GM18951 (cell line): Measurements from ENCODE around the gene TMEM81.

Experiments
- POLR2A ChIP-seq: IDR thresholded peaks from 4 replicates; pipeline ENCODE4 v1.6.1; 2011; ENCODE audit warnings: mild to moderate bottlenecking; ENCODE audit not compliant: insufficient read length, insufficient read depth; ENCODE audit errors: extremely low read depth
- in situ Hi-C: fragments of 300-500 bp; cut with MboI; formaldehyde crosslinking; loops from one replicate; pipeline ENCODE4 v1.12.0; 2022; ENCODE audit warnings: low sequenced_read_pairs, mixed read lengths, inconsistent platforms; ENCODE audit not compliant: unreplicated experiment

The TMEM81 gene

DNA sequence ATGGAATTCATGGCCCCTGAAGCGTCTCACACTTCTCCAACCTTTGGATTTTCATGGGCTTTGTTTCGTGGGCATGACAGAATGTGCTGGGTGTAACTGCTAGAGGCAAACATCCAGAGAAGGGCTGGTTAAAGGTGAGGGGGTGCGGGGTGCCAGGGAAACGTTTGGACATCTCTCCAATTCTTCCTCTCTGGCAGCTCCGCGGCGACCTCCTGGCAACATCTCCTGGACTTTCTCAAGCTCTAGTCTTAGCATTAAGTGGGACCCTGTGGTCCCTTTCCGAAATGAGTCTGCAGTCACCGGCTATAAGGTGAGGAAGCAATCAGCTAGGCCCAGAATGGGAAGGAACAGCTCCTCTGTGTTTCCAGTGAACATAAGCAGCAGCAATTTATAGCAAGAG lies 12.0 kb downstream of the TMEM81 start:
- TF ChIP-seq POLR2A: no peak
- in situ Hi-C loops: no loop called here

- in situ Hi-C loops: no loop called here
- TF ChIP-seq POLR2A: no peak
Observed at GRCh38 chr1:205071801-205072200, 12.5 kb downstream of the TMEM81 start.

DNA sequence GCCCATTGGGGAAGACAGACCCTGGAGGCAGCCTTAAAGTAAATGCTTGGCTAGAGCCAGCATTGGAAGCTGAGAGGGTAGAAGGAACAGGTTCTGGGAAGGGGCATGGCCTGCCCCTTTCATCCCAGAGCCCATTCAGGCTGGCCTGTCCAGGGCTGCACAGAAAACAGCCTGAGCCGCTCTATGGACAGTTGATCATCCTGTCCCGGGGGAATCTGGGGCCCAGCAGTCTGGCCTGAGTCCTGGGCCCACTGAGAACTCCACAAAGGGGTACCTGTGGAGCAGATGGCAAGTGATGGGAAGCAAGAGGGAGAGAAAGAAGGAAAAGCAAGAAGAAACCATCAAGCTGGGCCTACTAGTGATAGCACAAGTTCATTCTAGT lies 13.2 kb downstream of the TMEM81 start:
- in situ Hi-C loops: no loop called here
- TF ChIP-seq POLR2A: no peak

GRCh38 chr1:205069371-205070125 lies 14.7 kb downstream of the TMEM81 start:
- no peak for TF ChIP-seq POLR2A
- in situ Hi-C loops: no loop called here

DNA sequence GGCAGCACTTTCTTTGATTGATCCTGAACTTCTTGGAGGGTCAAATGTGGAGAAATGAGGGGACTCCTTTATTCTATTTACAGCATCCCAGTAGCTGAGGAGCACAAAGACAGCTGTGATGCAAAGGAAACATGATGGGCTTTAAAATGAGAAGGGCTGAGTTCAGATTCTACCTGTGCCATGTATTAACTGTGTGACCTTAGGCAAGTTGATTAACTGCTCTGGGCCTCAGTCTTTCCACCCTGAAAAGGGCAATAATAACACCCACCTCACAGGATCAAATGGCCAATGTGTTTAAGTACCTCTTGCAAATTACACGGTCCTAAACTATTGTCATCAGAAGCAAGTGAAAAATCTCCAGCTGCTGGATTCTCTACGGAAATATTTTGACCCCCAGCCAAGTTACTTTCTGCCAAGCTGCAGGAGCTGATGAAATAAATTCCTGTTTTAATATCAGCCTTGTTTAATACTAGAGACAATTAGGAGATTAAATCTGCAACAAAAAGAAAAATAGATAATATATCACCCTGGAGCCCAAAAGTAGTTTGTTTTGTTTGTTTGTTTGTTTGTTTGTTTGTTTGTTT lies 15.7 kb downstream of the TMEM81 start:
- no peak for TF ChIP-seq POLR2A
- in situ Hi-C loops: no loop called here

GRCh38 chr1:205068001-205068400 lies 16.3 kb downstream of the TMEM81 start:
- in situ Hi-C loops: no loop called here
- TF ChIP-seq POLR2A: no peak

- in situ Hi-C loops: no loop called here
- TF ChIP-seq POLR2A: no peak
Observed at GRCh38 chr1:205067031-205067430, 17.2 kb downstream of the TMEM81 start.

DNA sequence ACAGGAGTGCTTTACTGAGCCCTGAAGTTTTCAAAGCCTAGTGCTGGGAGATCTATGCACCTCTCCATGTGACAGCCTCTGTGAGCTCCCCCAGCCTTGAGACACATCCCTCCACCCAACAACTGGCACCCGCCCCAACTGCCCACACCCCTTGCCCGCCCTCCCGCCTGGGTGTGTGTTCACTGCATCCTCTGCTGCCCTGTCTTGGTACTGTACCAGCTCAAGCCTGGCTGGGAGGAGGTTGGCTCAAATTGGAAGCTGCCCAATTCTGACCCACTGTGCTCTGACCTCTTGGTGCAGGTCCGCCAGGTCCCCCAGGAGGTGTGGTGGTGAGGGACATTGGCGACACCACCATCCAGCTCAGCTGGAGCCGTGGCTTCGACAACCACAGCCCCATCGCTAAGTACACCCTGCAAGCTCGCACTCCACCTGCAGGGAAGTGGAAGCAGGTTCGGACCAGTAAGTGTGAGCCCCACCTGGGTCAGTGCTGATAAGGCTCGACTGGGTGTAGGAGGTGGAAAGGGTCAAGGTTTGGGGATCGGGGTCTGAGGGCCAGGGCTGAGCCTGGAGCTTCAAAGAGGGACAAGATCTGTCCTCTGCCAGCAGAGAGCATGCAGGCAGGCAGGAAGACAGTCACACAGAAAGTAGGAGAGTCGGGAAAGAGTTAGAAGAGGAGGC lies 18.0 kb downstream of the TMEM81 start:
- no peak for TF ChIP-seq POLR2A
- in situ Hi-C loops: no loop called here

GRCh38 chr1:205065666-205066065 lies 18.6 kb downstream of the TMEM81 start:
- no peak for TF ChIP-seq POLR2A
- in situ Hi-C loops: no loop called here

DNA sequence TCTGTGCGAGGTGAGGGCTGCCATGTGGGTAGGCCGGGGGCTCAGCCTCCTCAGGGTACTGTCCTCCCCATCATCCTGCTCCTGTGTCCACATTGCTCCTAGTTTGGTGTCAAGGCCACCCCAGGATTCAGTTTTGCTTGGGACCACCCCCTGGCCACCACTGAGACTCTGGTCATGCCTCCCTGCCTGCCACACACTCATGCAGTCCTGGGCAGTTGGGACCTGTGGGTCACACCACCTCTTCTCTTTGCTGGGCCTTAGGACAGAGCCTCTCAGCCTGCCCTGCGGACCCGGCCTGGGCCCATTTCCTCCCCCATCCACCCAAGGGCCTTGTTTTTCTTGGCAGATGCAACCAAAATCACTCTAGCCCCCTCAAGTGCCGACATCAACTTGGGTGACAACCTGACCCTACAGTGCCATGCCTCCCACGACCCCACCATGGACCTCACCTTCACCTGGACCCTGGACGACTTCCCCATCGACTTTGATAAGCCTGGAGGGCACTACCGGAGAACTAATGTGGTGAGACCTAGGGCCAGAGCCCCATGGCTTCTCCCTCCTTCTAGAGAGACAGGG lies 19.4 kb downstream of the TMEM81 start:
- TF ChIP-seq POLR2A: no peak
- in situ Hi-C loops: no loop called here

DNA sequence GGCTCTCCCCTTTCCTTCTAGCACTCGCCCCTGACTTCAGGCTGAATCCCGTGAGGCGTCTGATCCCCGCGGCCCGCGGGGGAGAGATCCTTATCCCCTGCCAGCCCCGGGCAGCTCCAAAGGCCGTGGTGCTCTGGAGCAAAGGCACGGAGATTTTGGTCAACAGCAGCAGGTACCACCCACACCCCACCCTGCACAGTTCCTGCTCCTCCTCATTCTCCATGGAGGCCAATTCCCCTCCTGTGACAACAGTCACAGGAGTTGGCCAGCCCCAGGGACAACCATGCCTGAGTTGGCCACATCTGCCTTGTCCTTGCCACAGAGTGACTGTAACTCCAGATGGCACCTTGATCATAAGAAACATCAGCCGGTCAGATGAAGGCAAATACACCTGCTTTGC lies 20.0 kb downstream of the TMEM81 start:
- no peak for TF ChIP-seq POLR2A
- in situ Hi-C loops: no loop called here

DNA sequence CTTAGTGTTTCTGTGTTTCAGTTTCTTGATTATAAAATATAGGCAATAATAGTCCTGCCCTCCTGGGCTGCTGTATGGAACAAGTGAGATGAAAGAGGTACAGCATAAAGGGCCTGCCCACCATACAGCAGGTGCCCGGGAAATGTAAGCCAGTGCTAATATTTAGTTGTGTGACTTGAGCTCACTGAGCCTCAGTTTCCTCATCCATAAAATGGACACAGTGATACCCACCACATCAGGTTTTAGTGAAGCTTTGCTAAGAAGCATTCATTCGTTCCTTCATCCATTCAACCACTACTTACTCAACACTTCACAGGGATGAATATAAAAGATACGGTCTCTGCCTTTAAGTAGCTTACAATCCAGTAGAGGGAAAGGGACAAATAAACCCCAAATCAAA lies 21.4 kb downstream of the TMEM81 start:
- in situ Hi-C loops: no loop called here
- TF ChIP-seq POLR2A: no peak

- TF ChIP-seq POLR2A: no peak
- in situ Hi-C loops: no loop called here
Observed at GRCh38 chr1:205062319-205062718, 21.9 kb downstream of the TMEM81 start.
